Vagina (tissue), 2 donors: ENCODE data around the gene UNC13B.

Source experiments
- POLR2A ChIP-seq, 2 donors: fragments of 450-650 bp; IDR thresholded peaks; one replicate each; pipeline ENCODE4 v1.6.1; 2017; ENCODE audit warnings: antibody characterized with exemption in 2 of 2, mild to moderate bottlenecking in 2 of 2, moderate library complexity in 2 of 2
- TF ChIP-seq, protein P1 (sequence below), 3 experiments: fragments of 450-650 bp in 2 of 3; fragments of 200-600 bp in 1 of 3; sonication (generic) in 1 of 3; IDR thresholded peaks; one replicate each; pipeline ENCODE4 v1.5.1; 2017 to 2019; ENCODE audit warnings: antibody characterized with exemption in 3 of 3, mild to moderate bottlenecking in 2 of 3, moderate library complexity in 2 of 3

- TF ChIP-seq, protein P1, sequence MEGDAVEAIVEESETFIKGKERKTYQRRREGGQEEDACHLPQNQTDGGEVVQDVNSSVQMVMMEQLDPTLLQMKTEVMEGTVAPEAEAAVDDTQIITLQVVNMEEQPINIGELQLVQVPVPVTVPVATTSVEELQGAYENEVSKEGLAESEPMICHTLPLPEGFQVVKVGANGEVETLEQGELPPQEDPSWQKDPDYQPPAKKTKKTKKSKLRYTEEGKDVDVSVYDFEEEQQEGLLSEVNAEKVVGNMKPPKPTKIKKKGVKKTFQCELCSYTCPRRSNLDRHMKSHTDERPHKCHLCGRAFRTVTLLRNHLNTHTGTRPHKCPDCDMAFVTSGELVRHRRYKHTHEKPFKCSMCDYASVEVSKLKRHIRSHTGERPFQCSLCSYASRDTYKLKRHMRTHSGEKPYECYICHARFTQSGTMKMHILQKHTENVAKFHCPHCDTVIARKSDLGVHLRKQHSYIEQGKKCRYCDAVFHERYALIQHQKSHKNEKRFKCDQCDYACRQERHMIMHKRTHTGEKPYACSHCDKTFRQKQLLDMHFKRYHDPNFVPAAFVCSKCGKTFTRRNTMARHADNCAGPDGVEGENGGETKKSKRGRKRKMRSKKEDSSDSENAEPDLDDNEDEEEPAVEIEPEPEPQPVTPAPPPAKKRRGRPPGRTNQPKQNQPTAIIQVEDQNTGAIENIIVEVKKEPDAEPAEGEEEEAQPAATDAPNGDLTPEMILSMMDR (IDR thresholded peaks at IDR 0.05): no peak
- TF ChIP-seq POLR2A (IDR thresholded peaks at IDR 0.05): no peak
Observed at GRCh38 chr9:35257986-35258659, 96.3 kb downstream of the UNC13B start.
